Gastroesophageal sphincter (tissue), 3 donors: ENCODE results near the gene BEST4.

Experiments
- CTCF ChIP-seq, 4 experiments: fragments of 200-600 bp in 2 of 4; fragments of 450-650 bp in 2 of 4; sonication (generic) in 1 of 4; IDR thresholded peaks; one replicate each; pipeline ENCODE4 v1.5.1; 2017 to 2019; ENCODE audit warnings: antibody characterized with exemption in 4 of 4, mild to moderate bottlenecking in 2 of 4, moderate library complexity in 2 of 4
- POLR2A ChIP-seq, 2 donors: fragments of 450-650 bp; IDR thresholded peaks; one replicate each; pipeline ENCODE4 v1.6.1; 2017; ENCODE audit warnings: antibody characterized with exemption in 2 of 2, mild to moderate bottlenecking in 2 of 2, moderate library complexity in 1 of 2

DNA sequence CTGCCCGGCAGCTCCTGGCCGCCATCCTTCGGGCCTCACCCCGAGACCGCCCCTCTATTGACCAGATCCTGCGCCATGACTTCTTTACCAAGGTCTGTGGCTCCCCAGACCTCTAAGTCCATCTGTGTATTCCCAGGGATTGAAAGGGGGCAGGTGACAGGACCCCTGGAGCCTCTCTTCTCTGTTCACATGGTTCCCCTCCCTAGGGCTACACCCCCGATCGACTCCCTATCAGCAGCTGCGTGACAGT, 15.0 kb upstream of the BEST4 start:
- TF ChIP-seq CTCF (IDR thresholded peaks at IDR 0.05) (no peak), POLR2A (IDR thresholded peaks at IDR 0.05) (no peak)
